ENCODE data around the gene FAM83C. TPM values are rescaled to one million over a fixed set of nuclear protein-coding genes. Genes with fewer than 3 reads are reported as not detected.

FAM83C gene
- total RNA-seq, 6 experiments from 2014 or later = not detected

DNA sequence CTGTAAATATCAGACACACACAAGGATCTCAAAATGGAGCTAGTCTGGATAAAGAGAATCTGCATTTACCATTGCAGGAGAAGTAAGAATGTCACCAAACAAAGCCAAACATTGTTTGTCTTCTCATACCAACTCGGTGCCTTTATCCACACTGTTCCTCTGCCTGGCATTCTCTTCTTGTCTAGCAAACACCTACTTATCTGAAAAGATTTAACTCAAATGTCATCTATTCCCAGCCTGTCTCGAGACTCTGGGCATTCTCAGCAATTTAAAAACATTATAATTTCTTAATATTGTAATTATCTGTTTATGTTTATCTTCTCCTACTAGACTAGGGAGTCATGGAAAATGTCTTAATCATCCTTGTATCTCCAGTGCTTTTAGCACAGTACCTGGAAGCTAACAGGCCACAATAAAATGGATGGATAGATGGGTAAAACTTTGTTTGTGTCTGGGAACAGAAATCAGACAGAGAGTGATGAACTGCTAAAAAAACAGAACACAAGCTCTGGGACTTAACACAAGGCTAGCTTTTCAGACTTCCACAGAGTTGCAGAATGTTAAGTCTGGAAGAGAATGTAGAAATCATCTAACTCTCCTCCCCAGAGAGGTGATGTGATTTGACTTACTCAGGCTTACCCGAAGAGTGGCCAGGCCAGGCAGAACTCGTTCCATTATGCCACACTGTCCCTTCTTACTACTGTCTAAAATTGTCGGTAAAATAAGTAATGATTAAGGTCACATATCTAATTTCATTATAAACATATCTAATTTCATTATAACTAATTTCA is 42.3 kb upstream of the FAM83C start:
- H3K27ac Mint-ChIP-seq = no peak overlapping the region
- TF ChIP-seq, protein P1, sequence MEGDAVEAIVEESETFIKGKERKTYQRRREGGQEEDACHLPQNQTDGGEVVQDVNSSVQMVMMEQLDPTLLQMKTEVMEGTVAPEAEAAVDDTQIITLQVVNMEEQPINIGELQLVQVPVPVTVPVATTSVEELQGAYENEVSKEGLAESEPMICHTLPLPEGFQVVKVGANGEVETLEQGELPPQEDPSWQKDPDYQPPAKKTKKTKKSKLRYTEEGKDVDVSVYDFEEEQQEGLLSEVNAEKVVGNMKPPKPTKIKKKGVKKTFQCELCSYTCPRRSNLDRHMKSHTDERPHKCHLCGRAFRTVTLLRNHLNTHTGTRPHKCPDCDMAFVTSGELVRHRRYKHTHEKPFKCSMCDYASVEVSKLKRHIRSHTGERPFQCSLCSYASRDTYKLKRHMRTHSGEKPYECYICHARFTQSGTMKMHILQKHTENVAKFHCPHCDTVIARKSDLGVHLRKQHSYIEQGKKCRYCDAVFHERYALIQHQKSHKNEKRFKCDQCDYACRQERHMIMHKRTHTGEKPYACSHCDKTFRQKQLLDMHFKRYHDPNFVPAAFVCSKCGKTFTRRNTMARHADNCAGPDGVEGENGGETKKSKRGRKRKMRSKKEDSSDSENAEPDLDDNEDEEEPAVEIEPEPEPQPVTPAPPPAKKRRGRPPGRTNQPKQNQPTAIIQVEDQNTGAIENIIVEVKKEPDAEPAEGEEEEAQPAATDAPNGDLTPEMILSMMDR (IDR thresholded peaks at IDR 0.05) = no peak
- peaks cover 13% of the 10 kb centered on the region for H3K36me3 Mint-ChIP-seq (ENCODE audit: low read depth)
- H3K9me3 Mint-ChIP-seq = no peaks in the 10 kb centered on the region
- peaks cover 39% of the 10 kb centered on the region for H3K4me1 Mint-ChIP-seq (ENCODE audit: low read depth)
- no peak overlapping the region for H3K4me3 Mint-ChIP-seq
- H3K27me3 Mint-ChIP-seq (ENCODE audit: insufficient read depth) = peaks cover 2% of the 10 kb centered on the region; the same call in 1 of the 2 replicates
- no peak for DNase-seq

DNA sequence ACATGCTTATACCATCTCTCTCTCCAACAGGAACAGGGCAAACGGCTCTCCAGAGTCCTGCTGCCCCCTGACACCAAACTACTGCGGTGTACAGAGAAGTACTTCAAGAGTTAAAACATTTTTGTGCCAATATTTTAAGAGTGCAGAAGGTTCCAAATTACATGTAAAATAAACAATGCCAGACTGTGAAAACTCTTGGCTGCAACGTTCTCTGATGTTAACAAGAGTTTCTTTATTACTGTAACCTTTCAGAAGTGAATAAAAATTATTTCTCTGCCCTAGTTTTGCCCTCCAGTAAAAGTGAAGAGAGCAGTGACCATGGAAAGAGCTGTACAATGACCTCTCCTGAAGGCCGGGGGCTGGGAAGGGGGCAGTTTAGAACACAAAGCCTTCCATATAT is 41.4 kb upstream of the FAM83C start:
- Mint-ChIP-seq H3K27me3 (ENCODE audit: insufficient read depth) (peaks cover 2% of the 10 kb centered on the region; the same call in 1 of the 2 replicates), H3K4me1 (ENCODE audit: low read depth) (peaks cover 39% of the 10 kb centered on the region), H3K27ac (no peak overlapping the region), H3K36me3 (ENCODE audit: low read depth) (peaks cover 13% of the 10 kb centered on the region), H3K9me3 (no peaks in the 10 kb centered on the region), H3K4me3 (no peak overlapping the region)
- DNase-seq = no peak
- TF ChIP-seq, protein P1 (IDR thresholded peaks at IDR 0.05) = no peak

GRCh38 chr20:35332540-35333200 is 40.4 kb upstream of the FAM83C start:
- Mint-ChIP-seq H3K36me3 (ENCODE audit: low read depth) (peaks cover 7% of the 10 kb centered on the region), H3K9me3 (no peaks in the 10 kb centered on the region), H3K4me1 (ENCODE audit: low read depth) (peaks cover 37% of the 10 kb centered on the region), H3K4me3 (no peak overlapping the region), H3K27ac (no peak overlapping the region), H3K27me3 (ENCODE audit: insufficient read depth) (peaks cover 2% of the 10 kb centered on the region; the same call in 1 of the 2 replicates)
- DNase-seq = no peak
- TF ChIP-seq, protein P1 (IDR thresholded peaks at IDR 0.05) = no peak

DNA sequence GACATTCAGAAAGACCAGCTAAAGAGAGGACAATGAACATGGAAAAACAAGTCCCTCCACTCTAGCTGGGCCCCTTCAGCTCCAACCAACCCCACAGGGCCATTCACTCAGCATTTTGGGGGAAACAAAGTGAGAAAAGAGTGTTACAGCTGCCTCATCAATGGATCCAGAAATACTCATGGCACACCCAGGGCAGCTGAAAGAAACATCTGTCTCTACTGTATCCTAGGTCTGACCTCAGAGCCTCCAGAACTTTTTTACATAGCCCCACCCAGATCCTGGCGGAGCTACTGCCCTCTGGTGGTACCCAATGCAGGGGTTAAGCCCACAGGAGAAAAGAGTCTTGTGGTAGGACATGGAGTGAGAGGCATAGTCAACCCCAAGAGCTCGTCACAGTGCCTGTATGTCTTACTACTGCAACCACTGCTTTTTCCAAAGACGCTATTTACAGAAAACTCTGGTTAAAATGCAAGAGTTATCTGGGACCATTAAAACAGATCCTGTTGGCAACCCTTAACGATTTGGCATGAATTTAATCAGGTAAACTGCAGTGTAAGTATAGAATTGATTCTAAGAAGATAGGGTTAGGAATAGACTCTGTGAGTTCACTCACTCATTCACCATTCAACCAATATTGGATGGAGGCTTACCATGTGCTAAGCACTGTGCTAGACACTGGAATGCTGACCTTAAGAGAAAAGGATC is 37.4 kb upstream of the FAM83C start:
- H3K4me1 Mint-ChIP-seq (ENCODE audit: low read depth) = peaks cover 66% of the 10 kb centered on the region

GRCh38 chr20:35328689-35329088 is 36.5 kb upstream of the FAM83C start:
- Mint-ChIP-seq H3K27me3 (ENCODE audit: insufficient read depth) (peaks cover under 1% of the 10 kb centered on the region), H3K4me1 (ENCODE audit: low read depth) (peaks cover 65% of the 10 kb centered on the region), H3K4me3 (no peak overlapping the region), H3K27ac (0 out of 2 replicates have a peak overlapping the region, but pooled peaks have one; percentile 8), H3K36me3 (ENCODE audit: low read depth) (peaks cover 22% of the 10 kb centered on the region), H3K9me3 (no peaks in the 10 kb centered on the region)
- no peak for DNase-seq
- TF ChIP-seq, protein P1 (IDR thresholded peaks at IDR 0.05) = no peak

More for the DNA sequence above, 37.4 kb upstream of the FAM83C start:
- TF ChIP-seq, protein P1 (IDR thresholded peaks at IDR 0.05) = peak; percentile 82
- H3K4me3 Mint-ChIP-seq = no peak overlapping the region
- DNase-seq = no peak
- peaks cover 21% of the 10 kb centered on the region for H3K36me3 Mint-ChIP-seq (ENCODE audit: low read depth)
- peak overlapping the region; percentile 8; the same call in 1 of the 2 replicates for H3K27ac Mint-ChIP-seq
- H3K9me3 Mint-ChIP-seq = no peaks in the 10 kb centered on the region
- H3K27me3 Mint-ChIP-seq (ENCODE audit: insufficient read depth) = peaks cover 2% of the 10 kb centered on the region

Measured in HFFc6 (cell line).